ENCODE data around the gene QSOX1.

QSOX1 gene

GRCh38 chr1:180143359-180143758, 11.3 kb upstream of the QSOX1 start:
- DNase-seq, result no peak
- in situ Hi-C loops (cut with MboI; ENCODE audit: low pct_unique_long_range_greater_than_20kb, low sequenced_read_pairs), result no loop called here

- DNase-seq, result no peak
- in situ Hi-C loops (cut with MboI; ENCODE audit: low pct_unique_long_range_greater_than_20kb, low sequenced_read_pairs), result no loop called here
Observed at GRCh38 chr1:180144659-180145357, 9.9 kb upstream of the QSOX1 start.

- in situ Hi-C loops (cut with MboI; ENCODE audit: low pct_unique_long_range_greater_than_20kb, low sequenced_read_pairs), result no loop called here
- DNase-seq, result no peak
Observed at GRCh38 chr1:180145446-180145845, 9.2 kb upstream of the QSOX1 start.

- in situ Hi-C loops (cut with MboI; ENCODE audit: low pct_unique_long_range_greater_than_20kb, low sequenced_read_pairs), result no loop called here
Observed at GRCh38 chr1:180150982-180151381, 3.7 kb upstream of the QSOX1 start.

GRCh38 chr1:180151508-180151907, 3.2 kb upstream of the QSOX1 start:
- in situ Hi-C loops (cut with MboI; ENCODE audit: low pct_unique_long_range_greater_than_20kb, low sequenced_read_pairs), result no loop called here
- no peak for DNase-seq

More at GRCh38 chr1:180150982-180151381, 3.7 kb upstream of the QSOX1 start:
- DNase-seq, result peak; percentile 81

- in situ Hi-C loops (cut with MboI; ENCODE audit: low pct_unique_long_range_greater_than_20kb, low sequenced_read_pairs), result no loop called here
- no peak for DNase-seq
Observed at GRCh38 chr1:180152588-180152987, 2.1 kb upstream of the QSOX1 start.

GRCh38 chr1:180153032-180153431, 1.6 kb upstream of the QSOX1 start:
- in situ Hi-C loops (cut with MboI; ENCODE audit: low pct_unique_long_range_greater_than_20kb, low sequenced_read_pairs), result no loop called here
- no peak for DNase-seq

GRCh38 chr1:180154003-180154324, 705 bp upstream of the QSOX1 start:
- in situ Hi-C loops (cut with MboI; ENCODE audit: low pct_unique_long_range_greater_than_20kb, low sequenced_read_pairs), result no loop called here
- DNase-seq, result no peak

- peak; percentile 34 for DNase-seq
- in situ Hi-C loops (cut with MboI; ENCODE audit: low pct_unique_long_range_greater_than_20kb, low sequenced_read_pairs), result no loop called here
Observed at GRCh38 chr1:180155182-180155682, 563 bp downstream of the QSOX1 start.

GRCh38 chr1:180156201-180156600, 1.5 kb downstream of the QSOX1 start:
- in situ Hi-C loops (cut with MboI; ENCODE audit: low pct_unique_long_range_greater_than_20kb, low sequenced_read_pairs), result no loop called here
- DNase-seq, result peak; percentile 69

- in situ Hi-C loops (cut with MboI; ENCODE audit: low pct_unique_long_range_greater_than_20kb, low sequenced_read_pairs), result no loop called here
- DNase-seq, result no peak
Observed at GRCh38 chr1:180156631-180157091, 2.0 kb downstream of the QSOX1 start.

GRCh38 chr1:180157108-180157507, 2.4 kb downstream of the QSOX1 start:
- in situ Hi-C loops (cut with MboI; ENCODE audit: low pct_unique_long_range_greater_than_20kb, low sequenced_read_pairs), result no loop called here
- no peak for DNase-seq

- in situ Hi-C loops (cut with MboI; ENCODE audit: low pct_unique_long_range_greater_than_20kb, low sequenced_read_pairs), result no loop called here
- no peak for DNase-seq
Observed at GRCh38 chr1:180157576-180158057, 2.9 kb downstream of the QSOX1 start.

GRCh38 chr1:180158149-180159147, 3.8 kb downstream of the QSOX1 start:
- in situ Hi-C loops (cut with MboI; ENCODE audit: low pct_unique_long_range_greater_than_20kb, low sequenced_read_pairs), result no loop called here
- DNase-seq, result no peak

GRCh38 chr1:180160357-180160756, 5.7 kb downstream of the QSOX1 start:
- DNase-seq, result peak; percentile 49
- in situ Hi-C loops (cut with MboI; ENCODE audit: low pct_unique_long_range_greater_than_20kb, low sequenced_read_pairs), result no loop called here

GRCh38 chr1:180163041-180163440, 8.4 kb downstream of the QSOX1 start:
- DNase-seq, result peak; percentile 62
- in situ Hi-C loops (cut with MboI; ENCODE audit: low pct_unique_long_range_greater_than_20kb, low sequenced_read_pairs), result no loop called here

- DNase-seq, result no peak
- in situ Hi-C loops (cut with MboI; ENCODE audit: low pct_unique_long_range_greater_than_20kb, low sequenced_read_pairs), result no loop called here
Observed at GRCh38 chr1:180165096-180165495, 10.4 kb downstream of the QSOX1 start.

GRCh38 chr1:180165509-180166435, 11.1 kb downstream of the QSOX1 start:
- DNase-seq, result no peak
- in situ Hi-C loops (cut with MboI; ENCODE audit: low pct_unique_long_range_greater_than_20kb, low sequenced_read_pairs), result no loop called here

GRCh38 chr1:180166436-180166800, 11.7 kb downstream of the QSOX1 start:
- DNase-seq, result no peak
- in situ Hi-C loops (cut with MboI; ENCODE audit: low pct_unique_long_range_greater_than_20kb, low sequenced_read_pairs), result no loop called here
